Measurements from ENCODE around the gene ANKRD11. TPM values are rescaled to one million over a fixed set of nuclear protein-coding genes. Genes with fewer than 3 reads are reported as not detected.

Gene ANKRD11
- total RNA-seq = 31.6 and 31.9 TPM in 2 replicates

GRCh38 chr16:89490439-89491237 lies at the start of gene ANKRD11:
Gene ANKRD11 (minus strand): TSS chr16:89490561. CDS start chr16:89317019, 173,542 bp downstream.
- DNase-seq (ENCODE audit: low read depth in 2 of 2) = peak; percentile 100

GRCh38 chr16:89538286-89538685 lies 47.9 kb upstream of the ANKRD11 start:
- DNase-seq (ENCODE audit: low read depth in 2 of 2) = no peak

GRCh38 chr16:89537549-89537925 lies 47.2 kb upstream of the ANKRD11 start:
- no peak for DNase-seq (ENCODE audit: low read depth in 2 of 2)

GRCh38 chr16:89536886-89537548 lies 46.7 kb upstream of the ANKRD11 start:
- peak in 1 of 2 donors; percentile 36 for DNase-seq (ENCODE audit: low read depth in 2 of 2)

- DNase-seq (ENCODE audit: low read depth in 2 of 2) = no peak
Measured at GRCh38 chr16:89536371-89536770, 46.0 kb upstream of the ANKRD11 start.

- peak; percentile 34 to 51 for DNase-seq (ENCODE audit: low read depth in 2 of 2)
Measured at GRCh38 chr16:89534252-89534756, 43.9 kb upstream of the ANKRD11 start.

- DNase-seq (ENCODE audit: low read depth in 2 of 2) = peak; percentile 22 to 41
Measured at GRCh38 chr16:89531821-89532526, 41.6 kb upstream of the ANKRD11 start.

GRCh38 chr16:89530401-89531381 lies 40.3 kb upstream of the ANKRD11 start:
- no peak for DNase-seq (ENCODE audit: low read depth in 2 of 2)

GRCh38 chr16:89529097-89529496 lies 38.7 kb upstream of the ANKRD11 start:
- DNase-seq (ENCODE audit: low read depth in 2 of 2) = no peak

GRCh38 chr16:89525146-89525913 lies 35.0 kb upstream of the ANKRD11 start:
- DNase-seq (ENCODE audit: low read depth in 2 of 2) = no peak

- DNase-seq (ENCODE audit: low read depth in 2 of 2) = peak; percentile 67 to 88
Measured at GRCh38 chr16:89523680-89524344, 33.5 kb upstream of the ANKRD11 start.

- DNase-seq (ENCODE audit: low read depth in 2 of 2) = no peak
Measured at GRCh38 chr16:89522287-89522686, 31.9 kb upstream of the ANKRD11 start.

- no peak for DNase-seq (ENCODE audit: low read depth in 2 of 2)
Measured at GRCh38 chr16:89519881-89520280, 29.5 kb upstream of the ANKRD11 start.

GRCh38 chr16:89517128-89517527 lies 26.8 kb upstream of the ANKRD11 start:
- no peak for DNase-seq (ENCODE audit: low read depth in 2 of 2)

- no peak for DNase-seq (ENCODE audit: low read depth in 2 of 2)
Measured at GRCh38 chr16:89512453-89512852, 22.1 kb upstream of the ANKRD11 start.

- DNase-seq (ENCODE audit: low read depth in 2 of 2) = no peak
Measured at GRCh38 chr16:89511374-89511773, 21.0 kb upstream of the ANKRD11 start.

- DNase-seq (ENCODE audit: low read depth in 2 of 2) = no peak
Measured at GRCh38 chr16:89510526-89510925, 20.2 kb upstream of the ANKRD11 start.

- DNase-seq (ENCODE audit: low read depth in 2 of 2) = peak; percentile 91 to 92
Measured at GRCh38 chr16:89507834-89508590, 17.7 kb upstream of the ANKRD11 start, which contains the start of gene SPG7. Gene SPG7 (plus strand): TSS chr16:89508403. CDS start chr16:89508418, 15 bp downstream.
